WTC11 (cell line): ENCODE measurements around the gene BTNL9. TPM values are rescaled to one million over a fixed set of nuclear protein-coding genes. Genes with fewer than 3 reads are reported as not detected.

Experiments
- ATAC-seq: fragments of 200-7000 bp; cut with Tn5 transposase; 2 replicates; pipeline ENCODE4 v1.10.0; 2021; ENCODE audit warnings: mild to moderate bottlenecking, moderate library complexity
- CTCF ChIA-PET: fragments of 300-600 bp; sonication (Branson Sonifier 250); formaldehyde crosslinking; loops from one replicate; lab custom pipeline; 2021; ENCODE audit warnings: antibody characterized with exemption; lab: Charles Lee
- POLR2A ChIA-PET: fragments of 350-600 bp; sonication (Branson Sonifier 250); formaldehyde crosslinking; loops from one replicate; lab custom pipeline; 2021; ENCODE audit warnings: antibody characterized with exemption; lab: Charles Lee
- DNase-seq: peaks from one replicate; pipeline ENCODE4 v3.0.0; 2021; ENCODE audit warnings: low spot score
- H3K27ac Mint-ChIP-seq: 2 replicates; pipeline ENCODE4 v1.8.0; 2021; ENCODE audit warnings: mixed read lengths
- H3K27me3 Mint-ChIP-seq: 2 replicates; pipeline ENCODE4 v1.8.0; 2021; ENCODE audit warnings: low read depth, mild to moderate bottlenecking, moderate library complexity, mixed read lengths
- H3K36me3 Mint-ChIP-seq: 2 replicates; pipeline ENCODE4 v1.8.0; 2021; ENCODE audit warnings: mixed read lengths
- H3K4me1 Mint-ChIP-seq: 2 replicates; pipeline ENCODE4 v1.8.0; 2022; ENCODE audit warnings: mixed read lengths
- H3K4me3 Mint-ChIP-seq: 2 replicates; pipeline ENCODE4 v1.8.0; 2021; ENCODE audit warnings: mild to moderate bottlenecking, moderate library complexity, mixed read lengths
- H3K9me3 Mint-ChIP-seq: 2 replicates; pipeline ENCODE4 v1.8.0; 2021; ENCODE audit warnings: mixed read lengths
- CTCF ChIP-seq: fragments of 200-600 bp; IDR thresholded peaks from 2 replicates; pipeline ENCODE4 v1.8.0; 2022; ENCODE audit warnings: antibody characterized with exemption
- GABPB1 ChIP-seq: sonication (generic); formaldehyde crosslinking; IDR thresholded peaks from 2 replicates; pipeline ENCODE4 v1.8.1; 2023; ENCODE audit warnings: mild to moderate bottlenecking, missing genetic modification reagents
- GRHL2 ChIP-seq: fragments of 250-450 bp; sonication (Bioruptor Pico); IDR thresholded peaks from 2 replicates; pipeline ENCODE4 v1.8.0; 2022; ENCODE audit warnings: mild to moderate bottlenecking, moderate library complexity; ENCODE audit not compliant: insufficient replicate concordance, severe bottlenecking
- NFYB ChIP-seq: sonication (generic); formaldehyde crosslinking; conservative IDR thresholded peaks from 2 replicates; pipeline ENCODE4 v1.8.0; 2022; ENCODE audit warnings: low read depth, missing genetic modification reagents
- NR1H2 ChIP-seq: sonication (generic); formaldehyde crosslinking; IDR thresholded peaks from 2 replicates; pipeline ENCODE4 v1.9.0; 2021; ENCODE audit warnings: mild to moderate bottlenecking, moderate library complexity, missing genetic modification reagents
- PRRX2 ChIP-seq: fragments of 250-450 bp; sonication (Bioruptor Pico); IDR thresholded peaks from 2 replicates; pipeline ENCODE4 v1.8.0; 2021; ENCODE audit warnings: mild to moderate bottlenecking
- SMAD3 ChIP-seq: sonication (generic); formaldehyde crosslinking; IDR thresholded peaks from 2 replicates; pipeline ENCODE4 v1.8.0; 2022; ENCODE audit warnings: missing genetic modification reagents, mild to moderate bottlenecking, borderline replicate concordance
- SMAD4 ChIP-seq: sonication (generic); formaldehyde crosslinking; IDR thresholded peaks from 2 replicates; pipeline ENCODE4 v1.8.0; 2022; ENCODE audit warnings: mild to moderate bottlenecking, missing genetic modification reagents
- SP1 ChIP-seq: sonication (generic); formaldehyde crosslinking; conservative IDR thresholded peaks from 2 replicates; pipeline ENCODE4 v1.8.1; 2022; ENCODE audit warnings: missing genetic modification reagents
- ZBTB21 ChIP-seq: sonication (generic); formaldehyde crosslinking; IDR thresholded peaks from 2 replicates; pipeline ENCODE4 v1.8.1; 2023; ENCODE audit warnings: mild to moderate bottlenecking, missing genetic modification reagents, borderline replicate concordance
- ZMAT4 ChIP-seq: fragments of 250-450 bp; sonication (Bioruptor Pico); IDR thresholded peaks from 2 replicates; pipeline ENCODE4 v1.9.0; 2021; ENCODE audit warnings: mild to moderate bottlenecking
- ZNF232 ChIP-seq: sonication (generic); formaldehyde crosslinking; IDR thresholded peaks from 2 replicates; pipeline ENCODE4 v1.8.0; 2022; ENCODE audit warnings: mild to moderate bottlenecking, missing genetic modification reagents
- ZNF281 ChIP-seq: sonication (generic); formaldehyde crosslinking; IDR thresholded peaks from 2 replicates; pipeline ENCODE4 v1.8.0; 2023; ENCODE audit warnings: mild to moderate bottlenecking, missing genetic modification reagents
- total RNA-seq: library from RNA; stranded (reverse); gene quantifications from 3 replicates; pipeline ENCODE4 v1.2.3, GENCODE V29; 2021
- TF ChIP-seq, protein P1 (sequence below): fragments of 250-450 bp; sonication (Bioruptor Pico); IDR thresholded peaks from 2 replicates; pipeline ENCODE4 v1.9.0; 2021; ENCODE audit warnings: mild to moderate bottlenecking, borderline replicate concordance
- TF ChIP-seq, protein P2 (sequence below): sonication (generic); formaldehyde crosslinking; IDR thresholded peaks from 2 replicates; pipeline ENCODE4 v1.8.0; 2023; ENCODE audit warnings: missing genetic modification reagents
- TF ChIP-seq, protein P3 (sequence below): sonication (generic); formaldehyde crosslinking; IDR thresholded peaks from 2 replicates; pipeline ENCODE4 v1.8.0; 2022; ENCODE audit warnings: mild to moderate bottlenecking, missing genetic modification reagents
- TF ChIP-seq, protein P4 (sequence below): fragments of 250-450 bp; sonication (Bioruptor Pico); IDR thresholded peaks from 2 replicates; pipeline ENCODE4 v2.1.2; 2022; ENCODE audit warnings: mild to moderate bottlenecking, moderate library complexity
- TF ChIP-seq, protein P5 (sequence below): fragments of 250-450 bp; sonication (Bioruptor Pico); IDR thresholded peaks from 2 replicates; pipeline ENCODE4 v1.9.0; 2021; ENCODE audit warnings: mild to moderate bottlenecking

Gene BTNL9
- total RNA-seq, 1 experiment from 2014 or later: 3.4 TPM

DNA sequence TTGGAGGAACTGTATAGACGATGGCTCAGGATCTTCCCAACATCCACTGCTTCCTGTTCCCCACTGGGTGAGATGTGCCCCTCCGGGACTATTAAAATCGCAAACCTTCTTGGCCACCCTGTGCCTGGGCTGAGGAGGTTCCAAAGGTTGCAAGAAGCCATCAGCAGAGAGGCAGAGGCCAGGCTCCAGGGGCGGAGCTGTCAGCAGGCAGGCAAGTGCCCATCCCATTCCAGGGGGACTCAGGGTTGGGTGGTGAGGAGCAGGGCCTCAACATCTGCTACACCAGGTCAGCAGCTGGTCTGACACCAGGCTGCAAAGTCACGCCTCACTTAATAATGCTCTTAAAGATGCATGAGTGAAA lies 49.2 kb upstream of the BTNL9 start (continued):
- TF ChIP-seq, protein P1, sequence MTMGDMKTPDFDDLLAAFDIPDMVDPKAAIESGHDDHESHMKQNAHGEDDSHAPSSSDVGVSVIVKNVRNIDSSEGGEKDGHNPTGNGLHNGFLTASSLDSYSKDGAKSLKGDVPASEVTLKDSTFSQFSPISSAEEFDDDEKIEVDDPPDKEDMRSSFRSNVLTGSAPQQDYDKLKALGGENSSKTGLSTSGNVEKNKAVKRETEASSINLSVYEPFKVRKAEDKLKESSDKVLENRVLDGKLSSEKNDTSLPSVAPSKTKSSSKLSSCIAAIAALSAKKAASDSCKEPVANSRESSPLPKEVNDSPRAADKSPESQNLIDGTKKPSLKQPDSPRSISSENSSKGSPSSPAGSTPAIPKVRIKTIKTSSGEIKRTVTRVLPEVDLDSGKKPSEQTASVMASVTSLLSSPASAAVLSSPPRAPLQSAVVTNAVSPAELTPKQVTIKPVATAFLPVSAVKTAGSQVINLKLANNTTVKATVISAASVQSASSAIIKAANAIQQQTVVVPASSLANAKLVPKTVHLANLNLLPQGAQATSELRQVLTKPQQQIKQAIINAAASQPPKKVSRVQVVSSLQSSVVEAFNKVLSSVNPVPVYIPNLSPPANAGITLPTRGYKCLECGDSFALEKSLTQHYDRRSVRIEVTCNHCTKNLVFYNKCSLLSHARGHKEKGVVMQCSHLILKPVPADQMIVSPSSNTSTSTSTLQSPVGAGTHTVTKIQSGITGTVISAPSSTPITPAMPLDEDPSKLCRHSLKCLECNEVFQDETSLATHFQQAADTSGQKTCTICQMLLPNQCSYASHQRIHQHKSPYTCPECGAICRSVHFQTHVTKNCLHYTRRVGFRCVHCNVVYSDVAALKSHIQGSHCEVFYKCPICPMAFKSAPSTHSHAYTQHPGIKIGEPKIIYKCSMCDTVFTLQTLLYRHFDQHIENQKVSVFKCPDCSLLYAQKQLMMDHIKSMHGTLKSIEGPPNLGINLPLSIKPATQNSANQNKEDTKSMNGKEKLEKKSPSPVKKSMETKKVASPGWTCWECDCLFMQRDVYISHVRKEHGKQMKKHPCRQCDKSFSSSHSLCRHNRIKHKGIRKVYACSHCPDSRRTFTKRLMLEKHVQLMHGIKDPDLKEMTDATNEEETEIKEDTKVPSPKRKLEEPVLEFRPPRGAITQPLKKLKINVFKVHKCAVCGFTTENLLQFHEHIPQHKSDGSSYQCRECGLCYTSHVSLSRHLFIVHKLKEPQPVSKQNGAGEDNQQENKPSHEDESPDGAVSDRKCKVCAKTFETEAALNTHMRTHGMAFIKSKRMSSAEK (CRISPR knock-in tag): no peak
- TF ChIP-seq ZMAT4 (CRISPR knock-in tag) (no peak), ZBTB21 (no peak), ZNF281 (CRISPR knock-in tag) (no peak), ZNF232 (CRISPR knock-in tag) (no peak), NR1H2 (CRISPR knock-in tag) (no peak), SP1 (no peak)
- TF ChIP-seq, protein P2, sequence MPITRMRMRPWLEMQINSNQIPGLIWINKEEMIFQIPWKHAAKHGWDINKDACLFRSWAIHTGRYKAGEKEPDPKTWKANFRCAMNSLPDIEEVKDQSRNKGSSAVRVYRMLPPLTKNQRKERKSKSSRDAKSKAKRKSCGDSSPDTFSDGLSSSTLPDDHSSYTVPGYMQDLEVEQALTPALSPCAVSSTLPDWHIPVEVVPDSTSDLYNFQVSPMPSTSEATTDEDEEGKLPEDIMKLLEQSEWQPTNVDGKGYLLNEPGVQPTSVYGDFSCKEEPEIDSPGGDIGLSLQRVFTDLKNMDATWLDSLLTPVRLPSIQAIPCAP (CRISPR knock-in tag): no peak
- TF ChIP-seq, protein P3, sequence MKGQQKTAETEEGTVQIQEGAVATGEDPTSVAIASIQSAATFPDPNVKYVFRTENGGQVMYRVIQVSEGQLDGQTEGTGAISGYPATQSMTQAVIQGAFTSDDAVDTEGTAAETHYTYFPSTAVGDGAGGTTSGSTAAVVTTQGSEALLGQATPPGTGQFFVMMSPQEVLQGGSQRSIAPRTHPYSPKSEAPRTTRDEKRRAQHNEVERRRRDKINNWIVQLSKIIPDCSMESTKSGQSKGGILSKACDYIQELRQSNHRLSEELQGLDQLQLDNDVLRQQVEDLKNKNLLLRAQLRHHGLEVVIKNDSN (CRISPR knock-in tag): no peak
- TF ChIP-seq, protein P4, sequence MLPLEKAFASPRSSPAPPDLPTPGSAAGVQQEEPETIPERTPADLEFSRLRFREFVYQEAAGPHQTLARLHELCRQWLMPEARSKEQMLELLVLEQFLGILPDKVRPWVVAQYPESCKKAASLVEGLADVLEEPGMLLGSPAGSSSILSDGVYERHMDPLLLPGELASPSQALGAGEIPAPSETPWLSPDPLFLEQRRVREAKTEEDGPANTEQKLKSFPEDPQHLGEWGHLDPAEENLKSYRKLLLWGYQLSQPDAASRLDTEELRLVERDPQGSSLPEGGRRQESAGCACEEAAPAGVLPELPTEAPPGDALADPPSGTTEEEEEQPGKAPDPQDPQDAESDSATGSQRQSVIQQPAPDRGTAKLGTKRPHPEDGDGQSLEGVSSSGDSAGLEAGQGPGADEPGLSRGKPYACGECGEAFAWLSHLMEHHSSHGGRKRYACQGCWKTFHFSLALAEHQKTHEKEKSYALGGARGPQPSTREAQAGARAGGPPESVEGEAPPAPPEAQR (CRISPR knock-in tag): no peak
- TF ChIP-seq, protein P5, sequence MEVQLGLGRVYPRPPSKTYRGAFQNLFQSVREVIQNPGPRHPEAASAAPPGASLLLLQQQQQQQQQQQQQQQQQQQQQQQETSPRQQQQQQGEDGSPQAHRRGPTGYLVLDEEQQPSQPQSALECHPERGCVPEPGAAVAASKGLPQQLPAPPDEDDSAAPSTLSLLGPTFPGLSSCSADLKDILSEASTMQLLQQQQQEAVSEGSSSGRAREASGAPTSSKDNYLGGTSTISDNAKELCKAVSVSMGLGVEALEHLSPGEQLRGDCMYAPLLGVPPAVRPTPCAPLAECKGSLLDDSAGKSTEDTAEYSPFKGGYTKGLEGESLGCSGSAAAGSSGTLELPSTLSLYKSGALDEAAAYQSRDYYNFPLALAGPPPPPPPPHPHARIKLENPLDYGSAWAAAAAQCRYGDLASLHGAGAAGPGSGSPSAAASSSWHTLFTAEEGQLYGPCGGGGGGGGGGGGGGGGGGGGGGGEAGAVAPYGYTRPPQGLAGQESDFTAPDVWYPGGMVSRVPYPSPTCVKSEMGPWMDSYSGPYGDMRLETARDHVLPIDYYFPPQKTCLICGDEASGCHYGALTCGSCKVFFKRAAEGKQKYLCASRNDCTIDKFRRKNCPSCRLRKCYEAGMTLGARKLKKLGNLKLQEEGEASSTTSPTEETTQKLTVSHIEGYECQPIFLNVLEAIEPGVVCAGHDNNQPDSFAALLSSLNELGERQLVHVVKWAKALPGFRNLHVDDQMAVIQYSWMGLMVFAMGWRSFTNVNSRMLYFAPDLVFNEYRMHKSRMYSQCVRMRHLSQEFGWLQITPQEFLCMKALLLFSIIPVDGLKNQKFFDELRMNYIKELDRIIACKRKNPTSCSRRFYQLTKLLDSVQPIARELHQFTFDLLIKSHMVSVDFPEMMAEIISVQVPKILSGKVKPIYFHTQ (CRISPR knock-in tag): no peak

- ChIA-PET CTCF (no interaction called here), POLR2A (no interaction called here)
- Mint-ChIP-seq H3K4me3 (no peak overlapping the region), H3K9me3 (peaks cover 3% of the 10 kb centered on the region; the same call in 1 of the 2 replicates), H3K27me3 (no peaks in the 10 kb centered on the region), H3K4me1 (no peaks in the 10 kb centered on the region; the same call in 1 of the 2 replicates), H3K27ac (no peak overlapping the region), H3K36me3 (no peaks in the 10 kb centered on the region)
- ATAC-seq (no peak), DNase-seq (no peak)
- no peak for TF ChIP-seq PRRX2 (CRISPR knock-in tag)
- TF ChIP-seq NFYB (CRISPR knock-in tag): no peak
- no peak for TF ChIP-seq CTCF
- TF ChIP-seq SMAD3 (CRISPR knock-in tag): no peak
- TF ChIP-seq GABPB1 (CRISPR knock-in tag): no peak
- no peak for TF ChIP-seq ZNF281 (CRISPR knock-in tag)
- no peak for TF ChIP-seq NR1H2 (CRISPR knock-in tag)
- no peak for TF ChIP-seq GRHL2 (CRISPR knock-in tag)
- TF ChIP-seq SMAD4 (CRISPR knock-in tag): no peak
These were observed 38.1 kb upstream of the BTNL9 start for GRCh38 chr5:181001947-181002346.
